Measurements from ENCODE around the gene EXOSC3. TPM values are rescaled to one million over a fixed set of nuclear protein-coding genes. Genes with fewer than 3 reads are reported as not detected.

Gene EXOSC3
- total and polyA plus RNA-seq, 9 of the 15 experiments (the other 6 are each of a cell fraction or from before 2014, with no cell fraction given), result 18.5 to 266 (median 114) TPM

DNA sequence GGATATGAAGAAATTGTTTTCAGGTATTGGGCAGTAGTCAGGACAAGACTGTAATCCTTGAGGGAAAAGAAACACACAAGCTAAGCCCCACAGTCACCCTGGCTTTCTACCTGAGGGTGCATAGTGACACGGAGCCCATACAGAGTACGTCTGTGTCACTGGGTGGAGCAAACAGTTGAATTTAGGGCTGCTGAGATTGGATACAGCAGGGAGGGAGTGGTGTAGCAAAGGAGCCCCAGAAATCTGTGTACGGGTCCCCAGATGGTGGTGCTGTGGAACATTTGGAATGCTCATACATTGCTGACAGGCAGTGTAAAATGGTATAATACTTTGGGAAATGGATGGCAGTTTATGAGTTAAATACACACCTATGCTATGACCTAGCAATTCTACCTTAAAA is 26.1 kb downstream of the EXOSC3 start:
- Histone ChIP-seq H4K20me1 (replicated peaks; ENCODE audit: control insufficient read depth, insufficient read depth, low read length) (no peaks in the 10 kb centered on the region), H3K4me2 (ENCODE audit: insufficient read depth, low read length) (no peak overlapping the region), H2AFZ (ENCODE audit: low read depth, low read length) (no peak overlapping the region), H3K9me3 (replicated peaks; ENCODE audit: control insufficient read depth, insufficient read depth, low read depth, low read length) (no peaks in the 10 kb centered on the region), H3K9me1 (ENCODE audit: control insufficient read depth, insufficient read depth, low read length) (no peaks in the 10 kb centered on the region), H3K9ac (ENCODE audit: insufficient read depth in 1 of 2, low read depth in 2 of 2, low read length in 2 of 2) (no peak overlapping the region), H3K36me3 (ENCODE audit: control insufficient read depth, insufficient read depth, low read length) (no peaks in the 10 kb centered on the region; the same call in 2 of the 3 replicates), H3K4me1 (replicated peaks in 1 of 2; ENCODE audit: control insufficient read depth in 2 of 2, insufficient read depth in 2 of 2, low read length in 2 of 2) (peaks cover 2 to 3% of the 10 kb centered on the region in 2 experiments; a peak in 2 of 5 replicates), H3K27ac (ENCODE audit: extremely low read depth, low read depth, low read length) (no peak overlapping the region), H3K27me3 (ENCODE audit: control insufficient read depth in 2 of 2, insufficient read depth in 2 of 2, low read length in 2 of 2) (no peaks in the 10 kb centered on the region), H3K79me2 (ENCODE audit: control insufficient read depth, insufficient read depth, low read length) (peaks cover 11% of the 10 kb centered on the region), H3K4me3 (no peak overlapping the region)
- FAIRE-seq (no peak), DNase-seq (ENCODE audit: extremely low read depth in 1 of 4, low spot score in 3 of 4) (peak in 2 of 4 experiments; percentile 37 to 41), ATAC-seq (peak; percentile 58)
- WGBS (ENCODE audit: insufficient coverage, low coverage, missing lambda C conversion rate), result 9% methylated on average over 3 of the region's 3 CpGs
- BruUV-seq (replicated peaks), result no TSS peak
- in situ Hi-C loops (cut with MboI), result loop anchor here (10.0 kb wide), 1 partner anchor 146 kb away; the partner anchor contains the start of gene SLC25A51
- ChIA-PET POLR2A (interaction anchor here (1.1 to 1.3 kb wide), 2 partner anchors 11 to 16 kb away, joined by 3 to 7 read pairs; no protein-coding TSS in a partner anchor), CTCF (ENCODE audit: low intra/inter-chr PET ratio) (no interaction called here)
- intact Hi-C loops (cut with micrococcal nuclease), result no loop called here
- TF ChIP-seq ADNP (tag; IDR thresholded peaks at IDR 0.05) (no peak), NBN (IDR thresholded peaks at IDR 0.05; ENCODE audit: low read depth) (no peak), ZNF551 (CRISPR knock-in tag; IDR thresholded peaks at IDR 0.05) (no peak), ZNF77 (CRISPR knock-in tag; IDR thresholded peaks at IDR 0.05) (no peak), KDM1A (IDR thresholded peaks at IDR 0.05) (peak; percentile 22 to 48; a peak in 1 of 4 replicates), ZNF282 (CRISPR knock-in tag; IDR thresholded peaks at IDR 0.05) (no peak), ZFP36 (IDR thresholded peaks at IDR 0.05; ENCODE audit: low read depth, low read length, partially characterized antibody) (no peak), CTCF (IDR thresholded peaks at IDR 0.05 in 2 of 3, conservative IDR thresholded peaks at IDR 0.05 in 1 of 3; ENCODE audit: insufficient read depth in 2 of 3, low read depth in 1 of 3, low read length in 3 of 3) (peak in 2 of 3 experiments; percentile 19 to 27; a peak in 1 of 6 replicates), HMG20B (CRISPR knock-in tag; IDR thresholded peaks at IDR 0.05) (no peak)
- TF ChIP-seq, protein P1, sequence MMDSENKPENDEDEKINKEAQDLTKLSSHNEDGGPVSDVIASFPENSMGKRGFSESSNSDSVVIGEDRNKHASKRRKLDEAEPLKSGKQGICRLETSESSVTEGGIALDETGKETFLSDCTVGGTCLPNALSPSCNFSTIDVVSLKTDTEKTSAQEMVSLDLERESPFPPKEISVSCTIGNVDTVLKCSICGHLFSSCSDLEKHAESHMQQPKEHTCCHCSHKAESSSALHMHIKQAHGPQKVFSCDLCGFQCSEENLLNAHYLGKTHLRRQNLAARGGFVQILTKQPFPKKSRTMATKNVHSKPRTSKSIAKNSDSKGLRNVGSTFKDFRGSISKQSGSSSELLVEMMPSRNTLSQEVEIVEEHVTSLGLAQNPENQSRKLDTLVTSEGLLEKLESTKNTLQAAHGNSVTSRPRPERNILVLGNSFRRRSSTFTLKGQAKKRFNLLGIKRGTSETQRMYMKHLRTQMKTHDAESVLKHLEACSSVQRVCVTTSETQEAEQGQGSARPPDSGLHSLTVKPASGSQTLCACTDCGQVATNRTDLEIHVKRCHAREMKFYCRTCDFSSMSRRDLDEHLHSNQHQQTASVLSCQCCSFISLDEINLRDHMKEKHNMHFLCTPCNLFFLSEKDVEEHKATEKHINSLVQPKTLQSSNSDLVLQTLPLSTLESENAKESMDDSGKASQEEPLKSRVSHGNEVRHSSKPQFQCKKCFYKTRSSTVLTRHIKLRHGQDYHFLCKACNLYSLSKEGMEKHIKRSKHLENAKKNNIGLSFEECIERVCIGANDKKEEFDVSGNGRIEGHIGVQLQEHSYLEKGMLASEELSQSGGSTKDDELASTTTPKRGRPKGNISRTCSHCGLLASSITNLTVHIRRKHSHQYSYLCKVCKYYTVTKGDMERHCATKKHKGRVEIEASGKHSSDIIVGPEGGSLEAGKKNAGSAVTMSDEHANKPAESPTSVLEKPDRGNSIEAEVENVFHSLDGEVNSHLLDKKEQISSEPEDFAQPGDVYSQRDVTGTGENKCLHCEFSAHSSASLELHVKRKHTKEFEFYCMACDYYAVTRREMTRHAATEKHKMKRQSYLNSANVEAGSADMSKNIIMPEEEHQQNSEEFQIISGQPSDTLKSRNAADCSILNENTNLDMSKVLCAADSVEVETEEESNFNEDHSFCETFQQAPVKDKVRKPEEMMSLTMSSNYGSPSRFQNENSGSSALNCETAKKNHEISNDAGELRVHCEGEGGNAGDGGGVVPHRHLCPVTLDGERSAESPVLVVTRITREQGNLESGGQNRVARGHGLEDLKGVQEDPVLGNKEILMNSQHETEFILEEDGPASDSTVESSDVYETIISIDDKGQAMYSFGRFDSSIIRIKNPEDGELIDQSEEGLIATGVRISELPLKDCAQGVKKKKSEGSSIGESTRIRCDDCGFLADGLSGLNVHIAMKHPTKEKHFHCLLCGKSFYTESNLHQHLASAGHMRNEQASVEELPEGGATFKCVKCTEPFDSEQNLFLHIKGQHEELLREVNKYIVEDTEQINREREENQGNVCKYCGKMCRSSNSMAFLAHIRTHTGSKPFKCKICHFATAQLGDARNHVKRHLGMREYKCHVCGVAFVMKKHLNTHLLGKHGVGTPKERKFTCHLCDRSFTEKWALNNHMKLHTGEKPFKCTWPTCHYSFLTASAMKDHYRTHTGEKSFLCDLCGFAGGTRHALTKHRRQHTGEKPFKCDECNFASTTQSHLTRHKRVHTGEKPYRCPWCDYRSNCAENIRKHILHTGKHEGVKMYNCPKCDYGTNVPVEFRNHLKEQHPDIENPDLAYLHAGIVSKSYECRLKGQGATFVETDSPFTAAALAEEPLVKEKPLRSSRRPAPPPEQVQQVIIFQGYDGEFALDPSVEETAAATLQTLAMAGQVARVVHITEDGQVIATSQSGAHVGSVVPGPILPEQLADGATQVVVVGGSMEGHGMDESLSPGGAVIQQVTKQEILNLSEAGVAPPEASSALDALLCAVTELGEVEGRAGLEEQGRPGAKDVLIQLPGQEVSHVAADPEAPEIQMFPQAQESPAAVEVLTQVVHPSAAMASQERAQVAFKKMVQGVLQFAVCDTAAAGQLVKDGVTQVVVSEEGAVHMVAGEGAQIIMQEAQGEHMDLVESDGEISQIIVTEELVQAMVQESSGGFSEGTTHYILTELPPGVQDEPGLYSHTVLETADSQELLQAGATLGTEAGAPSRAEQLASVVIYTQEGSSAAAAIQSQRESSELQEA (IDR thresholded peaks at IDR 0.05; ENCODE audit: low read depth), result peak; percentile 66; the same call in 1 of the 2 replicates
- TF ChIP-seq, protein P2, sequence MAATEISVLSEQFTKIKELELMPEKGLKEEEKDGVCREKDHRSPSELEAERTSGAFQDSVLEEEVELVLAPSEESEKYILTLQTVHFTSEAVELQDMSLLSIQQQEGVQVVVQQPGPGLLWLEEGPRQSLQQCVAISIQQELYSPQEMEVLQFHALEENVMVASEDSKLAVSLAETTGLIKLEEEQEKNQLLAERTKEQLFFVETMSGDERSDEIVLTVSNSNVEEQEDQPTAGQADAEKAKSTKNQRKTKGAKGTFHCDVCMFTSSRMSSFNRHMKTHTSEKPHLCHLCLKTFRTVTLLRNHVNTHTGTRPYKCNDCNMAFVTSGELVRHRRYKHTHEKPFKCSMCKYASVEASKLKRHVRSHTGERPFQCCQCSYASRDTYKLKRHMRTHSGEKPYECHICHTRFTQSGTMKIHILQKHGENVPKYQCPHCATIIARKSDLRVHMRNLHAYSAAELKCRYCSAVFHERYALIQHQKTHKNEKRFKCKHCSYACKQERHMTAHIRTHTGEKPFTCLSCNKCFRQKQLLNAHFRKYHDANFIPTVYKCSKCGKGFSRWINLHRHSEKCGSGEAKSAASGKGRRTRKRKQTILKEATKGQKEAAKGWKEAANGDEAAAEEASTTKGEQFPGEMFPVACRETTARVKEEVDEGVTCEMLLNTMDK (IDR thresholded peaks at IDR 0.05; ENCODE audit: borderline replicate concordance, insufficient read depth, low read depth, low read length, poor library complexity, severe bottlenecking), result no peak

All from K562 (cell line).